ENCODE data around the gene HPRT1.

HPRT1 gene

DNA sequence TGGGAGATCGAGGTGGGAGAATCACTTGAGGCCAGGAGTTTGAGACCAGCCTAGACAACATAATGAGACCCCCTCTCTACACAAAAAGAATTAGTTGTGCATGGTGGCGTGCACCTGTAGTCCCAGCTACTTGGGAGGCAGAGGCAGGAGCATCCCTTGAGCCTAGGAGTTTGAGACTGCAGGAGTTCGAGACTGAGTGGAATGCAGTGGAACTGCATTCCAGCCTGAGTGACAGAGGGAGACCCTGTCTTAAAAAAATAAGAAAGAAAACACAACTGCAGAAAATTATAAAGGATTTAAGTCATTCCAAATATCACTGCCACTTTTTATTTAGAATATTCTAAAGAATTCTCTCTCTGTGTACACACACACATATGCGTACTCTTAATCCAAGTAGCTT, 18.4 kb downstream of the HPRT1 start:
- no peak for DNase-seq

- DNase-seq, result no peak
Measured at GRCh38 chrX:134480061-134480460, 20.1 kb downstream of the HPRT1 start.

GRCh38 chrX:134481339-134481738, 21.4 kb downstream of the HPRT1 start:
- no peak for DNase-seq

GRCh38 chrX:134482371-134482770, 22.4 kb downstream of the HPRT1 start:
- no peak for DNase-seq

DNA sequence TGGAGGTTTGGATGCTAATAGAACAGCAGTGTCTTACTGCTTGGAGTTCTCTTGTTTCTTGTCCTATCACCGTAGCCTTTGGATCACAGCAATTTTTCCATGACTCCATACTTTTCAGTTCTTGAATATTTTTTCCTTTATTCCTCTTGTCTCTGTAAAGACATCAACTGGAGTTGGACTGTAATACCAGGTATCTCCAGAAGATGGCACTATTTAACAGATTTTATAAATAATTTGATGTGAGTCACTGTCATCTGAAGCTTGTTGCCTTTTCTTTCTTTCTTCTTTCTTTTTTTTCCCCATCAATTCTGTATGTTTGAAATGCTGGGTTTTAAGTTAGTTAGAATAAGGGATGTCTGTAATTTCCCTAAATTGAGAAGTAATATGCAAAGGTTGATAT, 24.1 kb downstream of the HPRT1 start:
- DNase-seq, result no peak

- DNase-seq, result no peak
Measured at GRCh38 chrX:134501941-134502340, 42.0 kb downstream of the HPRT1 start.

DNA sequence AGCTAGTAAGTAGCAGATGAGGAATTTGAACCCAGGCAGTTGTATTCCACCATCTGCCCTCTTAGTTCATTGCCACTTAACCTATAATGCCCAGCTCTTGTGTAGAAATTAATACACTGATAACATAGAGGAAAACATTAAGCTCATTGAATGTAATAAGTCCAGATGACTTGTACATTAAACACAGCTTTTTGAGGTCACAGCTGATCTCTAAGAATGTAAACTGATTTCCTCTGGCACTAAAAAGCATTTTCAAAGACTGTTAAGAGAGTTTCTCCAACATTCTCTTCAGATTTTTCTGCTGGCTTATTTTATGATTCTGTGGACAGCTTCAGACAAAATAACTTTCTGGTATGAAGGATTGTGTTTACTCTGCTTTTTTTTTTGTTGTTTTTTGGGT, 42.7 kb downstream of the HPRT1 start:
- no peak for DNase-seq

DNA sequence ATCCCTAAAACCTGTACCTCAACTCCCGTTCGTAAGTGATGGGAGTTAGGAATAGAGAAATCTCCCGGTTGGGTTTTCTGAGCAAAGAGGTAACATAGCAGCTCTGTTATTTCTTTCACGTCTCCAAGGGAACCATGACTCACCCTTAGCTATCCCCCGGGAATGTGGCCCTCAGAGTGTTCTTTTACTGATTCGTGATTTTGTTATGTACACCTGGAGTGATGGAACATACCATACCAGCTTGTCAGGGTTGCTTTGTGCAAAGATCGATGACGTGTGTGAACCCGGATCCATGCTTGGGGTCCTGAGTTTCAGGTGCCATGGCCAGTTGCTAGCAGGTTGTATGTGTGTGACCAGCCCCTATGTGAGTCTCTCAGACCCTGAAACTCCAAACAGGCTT, 52.6 kb downstream of the HPRT1 start:
- DNase-seq, result no peak

GRCh38 chrX:134513091-134513490, 53.1 kb downstream of the HPRT1 start:
- DNase-seq, result no peak

DNA sequence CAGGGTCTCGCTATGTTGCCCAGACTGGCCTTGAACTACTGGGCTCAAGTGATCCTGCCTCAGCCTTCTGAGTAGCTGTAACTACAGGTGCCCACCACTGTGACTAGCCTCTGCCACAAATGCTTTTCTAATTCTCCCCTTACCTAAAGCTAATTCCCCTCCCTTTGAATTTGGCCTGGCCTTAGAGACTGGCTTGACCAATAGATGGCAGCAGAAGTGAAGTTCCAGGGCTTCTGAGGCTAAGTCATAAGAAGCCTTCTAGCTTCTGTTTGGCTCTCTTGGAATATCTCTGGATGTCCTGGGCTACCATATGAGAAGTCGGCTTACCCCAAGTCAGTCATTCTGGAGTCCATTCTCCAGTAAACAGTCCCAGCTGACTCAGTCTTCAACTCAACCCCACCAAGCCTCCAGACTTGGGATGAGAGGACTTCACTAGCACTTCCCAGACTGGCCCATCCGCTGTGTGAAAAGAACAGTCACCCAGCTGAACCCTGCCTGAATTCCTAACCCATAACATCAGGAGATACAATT, 61.0 kb downstream of the HPRT1 start:
- DNase-seq, result no peak

GRCh38 chrX:134524181-134524580, 64.2 kb downstream of the HPRT1 start:
- DNase-seq, result no peak

DNA sequence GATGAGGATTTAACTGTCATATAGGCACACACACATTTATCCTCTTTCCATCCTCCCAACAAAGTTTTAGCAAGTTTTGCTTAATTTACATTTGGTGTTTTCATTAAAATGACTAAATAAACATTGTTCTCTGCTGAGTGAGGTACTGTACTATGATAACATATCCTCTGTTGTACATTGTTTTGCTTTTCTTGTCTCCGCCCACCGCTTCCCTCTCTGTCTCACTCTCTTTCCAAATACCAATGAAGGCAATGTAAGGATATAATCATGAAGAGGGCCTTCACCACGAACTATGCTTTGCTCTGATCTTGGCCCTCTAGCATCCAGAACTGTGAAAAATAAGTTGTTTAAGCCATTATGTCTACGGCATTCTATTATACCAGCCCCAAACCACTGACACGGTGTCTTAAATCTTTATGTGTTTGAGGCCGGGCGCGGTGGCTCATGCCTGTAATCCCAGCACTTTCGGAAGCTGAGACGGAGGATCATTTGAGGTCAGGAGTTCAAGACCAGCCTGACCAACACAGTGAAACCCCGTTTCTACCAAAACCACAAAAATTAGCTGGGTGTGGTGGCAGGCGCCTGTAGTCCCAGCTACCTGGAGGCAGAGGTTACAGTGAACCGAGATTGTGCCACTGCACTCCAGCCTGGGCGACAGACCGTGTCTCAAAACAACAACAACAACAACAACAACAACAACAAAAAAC, 65.3 kb downstream of the HPRT1 start:
- DNase-seq, result no peak

GRCh38 chrX:134526399-134526798, 66.4 kb downstream of the HPRT1 start:
- no peak for DNase-seq

DNA sequence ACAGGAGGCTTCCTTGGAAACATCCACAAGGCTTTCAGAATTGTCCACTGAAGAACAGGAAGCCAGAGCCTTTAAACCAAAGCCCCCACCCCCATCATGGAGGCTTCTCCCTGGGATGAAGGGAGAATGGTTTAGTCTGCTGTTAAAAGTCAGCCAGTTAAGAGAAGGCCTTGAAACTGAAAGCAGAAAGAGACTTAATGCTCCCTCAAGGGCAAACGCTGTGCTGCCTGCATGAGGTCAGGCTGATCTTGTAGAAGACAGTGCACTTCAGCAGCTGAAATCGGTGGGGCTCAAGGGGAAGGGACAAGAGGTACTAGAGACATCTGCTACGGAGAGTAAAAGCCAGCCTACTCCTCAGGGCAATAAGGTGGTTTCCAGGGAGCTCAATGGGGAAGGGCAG, 69.0 kb downstream of the HPRT1 start:
- DNase-seq, result no peak

DNA sequence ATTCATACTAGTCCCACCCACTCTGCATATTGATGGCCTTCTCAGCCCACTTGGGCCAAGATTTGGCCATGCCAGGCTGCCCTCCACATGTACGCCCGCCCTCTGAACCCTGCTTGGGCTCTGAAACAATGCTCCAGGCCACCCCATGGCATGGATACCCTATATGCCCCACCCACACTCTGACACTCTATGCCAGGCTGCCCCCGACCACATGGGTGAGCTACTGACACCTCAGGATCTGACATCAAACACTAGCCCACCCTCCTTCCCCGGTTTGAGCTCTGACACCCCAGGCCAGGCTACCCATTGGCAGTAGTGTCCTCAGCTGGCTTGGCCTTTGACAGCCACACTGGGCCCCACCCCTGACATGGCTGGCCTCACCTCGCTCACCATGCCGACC, 69.5 kb downstream of the HPRT1 start:
- no peak for DNase-seq

DNA sequence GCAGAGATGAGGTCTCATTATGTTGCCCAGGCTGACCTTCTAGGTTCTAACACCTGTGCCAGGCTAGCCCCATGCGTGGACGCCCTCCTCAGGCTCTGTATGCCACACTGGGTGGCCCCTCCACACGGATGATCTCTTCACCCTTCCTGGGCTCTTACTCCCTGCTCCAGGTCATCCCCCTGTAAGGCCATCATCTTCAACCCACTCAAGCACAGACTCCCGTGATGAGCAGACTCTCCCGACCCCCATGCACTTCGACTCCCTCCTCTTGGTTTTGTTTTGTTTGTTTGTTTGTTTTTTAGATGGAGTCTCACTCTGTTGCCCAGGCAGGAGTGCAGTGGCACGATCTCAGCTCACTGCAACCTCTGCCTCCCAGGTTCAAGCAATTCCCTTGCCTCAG, 70.9 kb downstream of the HPRT1 start:
- DNase-seq, result no peak

DNA sequence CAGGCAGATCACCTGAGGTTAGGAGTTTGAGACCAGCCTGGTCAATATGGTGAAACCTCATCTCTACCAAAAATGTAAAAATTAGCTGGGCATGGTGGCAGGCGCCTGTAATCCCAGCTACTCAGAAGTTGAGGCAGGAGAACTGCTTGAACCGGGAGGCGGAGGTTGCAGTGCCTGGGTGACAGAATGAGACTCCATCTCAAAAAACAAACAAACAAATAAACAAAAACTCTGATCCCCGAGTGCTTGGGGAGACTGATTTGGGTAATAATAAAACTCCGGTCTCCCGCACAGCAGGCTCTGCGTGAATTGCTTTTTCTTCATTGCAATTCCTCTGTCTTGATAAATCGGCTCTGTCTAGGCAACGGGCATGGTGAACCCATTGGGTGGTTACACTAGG, 73.4 kb downstream of the HPRT1 start:
- DNase-seq, result no peak

GRCh38 chrX:134533952-134534351, 74.0 kb downstream of the HPRT1 start:
- no peak for DNase-seq

DNA sequence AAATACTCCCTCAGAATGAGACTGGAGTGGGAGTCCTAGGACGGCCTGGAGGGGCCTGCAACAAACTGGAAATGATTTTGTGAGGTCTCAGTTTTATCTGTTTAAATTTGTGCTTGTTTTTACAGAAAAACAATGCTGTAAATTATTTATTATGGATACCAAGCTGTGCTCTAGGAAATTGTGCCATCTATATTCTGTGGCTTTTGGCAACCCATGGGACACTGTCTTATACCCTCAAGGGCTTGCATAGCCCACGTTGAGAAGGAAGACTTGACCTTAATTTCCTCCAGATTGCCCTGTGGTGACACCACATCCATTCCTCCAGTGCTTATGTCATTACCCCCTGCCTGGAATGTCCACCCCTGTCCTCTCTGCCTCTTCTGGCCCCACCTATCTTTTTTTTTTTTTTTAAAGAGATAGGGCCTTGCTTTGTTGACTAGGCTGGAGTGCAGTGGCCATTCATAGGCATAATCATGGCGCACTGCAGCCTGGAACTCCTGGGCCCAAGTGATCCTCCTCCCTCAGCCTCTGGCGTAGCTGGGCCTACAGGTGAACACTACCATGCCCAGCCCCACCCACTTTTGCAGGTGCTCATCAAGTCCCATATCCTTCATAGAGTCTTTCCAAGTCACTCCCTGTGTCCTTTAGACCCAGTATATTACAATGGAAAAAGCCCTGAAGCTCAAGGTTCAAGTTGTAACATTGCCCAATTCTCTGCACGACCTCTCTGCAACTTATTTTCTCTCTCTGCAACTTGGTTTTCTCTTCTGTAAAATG, 77.4 kb downstream of the HPRT1 start:
- no peak for DNase-seq

- no peak for DNase-seq
Measured at GRCh38 chrX:134538316-134538715, 78.4 kb downstream of the HPRT1 start.

DNA sequence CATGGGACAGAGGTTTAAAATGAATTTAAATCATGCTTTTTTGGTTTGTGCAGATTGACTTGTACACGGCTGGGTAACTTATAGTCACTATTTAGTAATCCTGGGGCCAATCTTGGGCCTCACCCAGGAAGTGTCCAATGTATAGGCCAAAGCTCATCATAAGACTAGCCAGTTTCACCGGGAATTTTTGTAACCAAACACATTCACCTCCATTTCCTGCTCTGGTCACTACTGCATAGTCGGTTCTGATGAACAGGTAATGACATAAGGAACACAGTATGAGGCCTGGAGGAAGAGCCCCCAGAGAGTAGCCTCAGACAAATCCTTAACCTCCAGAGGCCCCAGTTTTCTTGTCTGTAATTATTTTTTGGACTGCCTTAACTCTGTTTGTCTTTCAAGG, 81.9 kb downstream of the HPRT1 start:
- DNase-seq, result no peak

GRCh38 chrX:134542485-134542884, 82.5 kb downstream of the HPRT1 start:
- no peak for DNase-seq

DNA sequence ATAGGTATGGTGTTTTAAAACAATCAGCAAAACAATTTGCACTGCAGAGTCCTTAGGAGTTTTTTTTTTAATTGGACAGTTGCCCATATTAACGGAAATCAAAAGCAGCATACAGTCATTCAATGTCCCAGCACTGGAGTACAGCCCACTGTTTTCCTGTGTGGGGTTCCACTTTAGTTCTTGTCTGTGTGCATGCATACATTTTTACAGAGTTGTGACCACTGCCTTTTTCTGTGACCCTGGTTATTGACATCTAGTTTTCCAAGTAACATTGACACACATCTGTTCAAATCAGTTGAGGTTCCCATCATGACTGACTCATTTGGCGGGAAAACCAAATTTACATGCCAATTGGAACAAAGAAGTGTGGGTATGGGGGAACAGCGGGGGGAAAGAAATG, 83.3 kb downstream of the HPRT1 start:
- no peak for DNase-seq

DNA sequence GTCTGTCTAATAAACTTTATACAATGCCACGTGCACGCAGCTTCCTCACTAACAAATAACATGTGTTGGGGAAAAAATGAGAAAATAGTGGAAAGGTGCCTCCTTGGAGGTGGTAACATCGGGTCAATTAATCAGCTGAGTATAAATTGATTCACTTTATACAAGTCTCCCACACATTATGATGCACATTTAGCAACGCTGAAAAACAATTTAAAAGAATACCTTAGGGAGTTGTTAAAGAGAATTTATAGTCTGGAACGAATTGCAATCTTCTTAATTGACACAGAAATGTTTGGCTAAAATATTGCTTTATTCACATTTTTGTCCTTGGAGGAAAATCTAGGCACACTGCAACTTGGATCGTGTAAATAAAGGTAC, 84.2 kb downstream of the HPRT1 start:
- DNase-seq, result no peak

Data from activated CD8-positive, alpha-beta memory T cell treated with anti-CD3 and anti-CD28 coated beads, Interleukin-2, amount 50 U/mL, for 48 hours (primary cell).